Prostate gland (tissue), 2 donors: ENCODE results near the gene AGAP4.
"Not testable (repeated sequence)": the region's sequence is repeated elsewhere in the genome, so short reads cannot be mapped to it uniquely, and the experiment has no call there.

ENCODE experiments used
- CTCF ChIP-seq, 4 experiments: fragments of 200-600 bp in 2 of 4; fragments of 450-650 bp in 2 of 4; sonication (generic) in 2 of 4; IDR thresholded peaks; 1 replicate in 3 of 4; 2 replicates in 1 of 4; pipeline ENCODE4 v1.5.1; 2016 to 2019; ENCODE audit warnings: antibody characterized with exemption in 4 of 4, mild to moderate bottlenecking in 2 of 4, moderate library complexity in 2 of 4
- POLR2A ChIP-seq: fragments of 450-650 bp; IDR thresholded peaks from one replicate; pipeline ENCODE4 v1.6.1; 2016; ENCODE audit warnings: antibody characterized with exemption, mild to moderate bottlenecking

GRCh38 chr10:45889539-45890230, 42.4 kb upstream of the AGAP4 start:
- not testable (repeated sequence) for TF ChIP-seq CTCF (IDR thresholded peaks at IDR 0.05); POLR2A
